Measurements from ENCODE around the gene RASGEF1C.

The RASGEF1C gene

GRCh38 chr5:180079702-180080466, 129.1 kb downstream of the RASGEF1C start (continued):
- TF ChIP-seq TRIM28 (IDR thresholded peaks at IDR 0.05; ENCODE audit: borderline replicate concordance, low read length) (no peak), ZNF571 (tag by site-specific recombination; IDR thresholded peaks at IDR 0.05) (no peak), ZNF48 (tag by site-specific recombination; IDR thresholded peaks at IDR 0.05) (no peak), ZNF580 (tag by site-specific recombination; IDR thresholded peaks at IDR 0.05) (no peak), ZNF513 (tag by site-specific recombination; IDR thresholded peaks at IDR 0.05) (no peak), ZNF654 (tag by site-specific recombination; IDR thresholded peaks at IDR 0.05; ENCODE audit: low read depth) (no peak), ZNF510 (tag by site-specific recombination; IDR thresholded peaks at IDR 0.05; ENCODE audit: insufficient replicate concordance) (no peak)

- Histone ChIP-seq H3K9me3 (ENCODE audit: control insufficient read depth, insufficient read depth, low read depth, low read length) (no peaks in the 10 kb centered on the region), H3K36me3 (ENCODE audit: control insufficient read depth in 2 of 2, insufficient read depth in 1 of 2, low read length in 2 of 2) (no peaks in the 10 kb centered on the region), H3K4me3 (ENCODE audit: low read depth, low read length) (no peak overlapping the region), H3K27ac (ENCODE audit: extremely low read depth, low read depth, low read length) (no peak overlapping the region), H3K4me1 (ENCODE audit: control insufficient read depth, insufficient read depth, low read length) (no peaks in the 10 kb centered on the region)
- CTCF ChIA-PET: interaction anchor here (0.6 kb wide), 1 partner anchor 639 kb away, joined by 4 read pairs; no protein-coding TSS in a partner anchor
- POLR2A ChIA-PET: no interaction called here
- TF ChIP-seq GLIS1 (tag by site-specific recombination; IDR thresholded peaks at IDR 0.05): no peak
- TF ChIP-seq ZNF610 (tag by site-specific recombination; IDR thresholded peaks at IDR 0.05; ENCODE audit: borderline replicate concordance): peak; percentile 99
Observed at GRCh38 chr5:180078348-180078747, 130.7 kb downstream of the RASGEF1C start.

- ChIA-PET CTCF (interaction anchor here (1.8 kb wide), 1 partner anchor 13 kb away, joined by 7 read pairs; no protein-coding TSS in a partner anchor), POLR2A (no interaction called here)
- H3K36me3 ChIP-seq (ENCODE audit: control insufficient read depth in 2 of 2, insufficient read depth in 1 of 2, low read length in 2 of 2): no peaks in the 10 kb centered on the region
- H3K4me3 ChIP-seq (ENCODE audit: low read depth, low read length): no peak overlapping the region
- no peaks in the 10 kb centered on the region for H3K9me3 ChIP-seq (ENCODE audit: control insufficient read depth, insufficient read depth, low read depth, low read length)
- TF ChIP-seq ZBTB10 (tag by site-specific recombination; IDR thresholded peaks at IDR 0.05): no peak
- no peak for TF ChIP-seq KLF7 (tag by site-specific recombination; IDR thresholded peaks at IDR 0.05; ENCODE audit: borderline replicate concordance)
- TF ChIP-seq KLF8 (tag by site-specific recombination; IDR thresholded peaks at IDR 0.05): no peak
- no peak for TF ChIP-seq PBX3 (CRISPR knock-in tag; IDR thresholded peaks at IDR 0.05)
- TF ChIP-seq ZBTB7A (tag by site-specific recombination; IDR thresholded peaks at IDR 0.05; ENCODE audit: low read depth): no peak
- no peak overlapping the region for H3K27ac ChIP-seq (ENCODE audit: extremely low read depth, low read depth, low read length)
- H3K4me1 ChIP-seq (ENCODE audit: control insufficient read depth, insufficient read depth, low read length): no peaks in the 10 kb centered on the region
Observed at GRCh38 chr5:180077594-180078284, 131.3 kb downstream of the RASGEF1C start.
